ENCODE measurements around the gene WSCD1.

Gene WSCD1

GRCh38 chr17:6097005-6097279 lies 26.8 kb downstream of the WSCD1 start:
- no peak overlapping the region for H3K27ac ChIP-seq
- DNase-seq (ENCODE audit: low spot score): no peak
- TF ChIP-seq CTCF (IDR thresholded peaks at IDR 0.05): no peak
- no peak overlapping the region for H3K4me3 ChIP-seq

- no peak for TF ChIP-seq CTCF (IDR thresholded peaks at IDR 0.05)
- no peak for DNase-seq (ENCODE audit: low spot score)
- Histone ChIP-seq H3K4me3 (no peak overlapping the region), H3K27ac (peak overlapping the region in 1 of 2 donors; percentile 41)
These were observed 28.1 kb downstream of the WSCD1 start for GRCh38 chr17:6098050-6098822.

GRCh38 chr17:6098823-6099180 lies 28.6 kb downstream of the WSCD1 start:
- Histone ChIP-seq H3K27ac (peak overlapping the region in 1 of 2 donors; percentile 22), H3K4me3 (no peak overlapping the region)
- DNase-seq (ENCODE audit: low spot score): no peak
- no peak for TF ChIP-seq CTCF (IDR thresholded peaks at IDR 0.05)

GRCh38 chr17:6099492-6099891 lies 29.3 kb downstream of the WSCD1 start:
- H3K4me3 ChIP-seq: no peak overlapping the region
- no peak for TF ChIP-seq CTCF (IDR thresholded peaks at IDR 0.05)
- H3K27ac ChIP-seq: no peak overlapping the region
- no peak for DNase-seq (ENCODE audit: low spot score)

GRCh38 chr17:6100146-6100545 lies 30.0 kb downstream of the WSCD1 start:
- H3K27ac ChIP-seq: no peak overlapping the region
- no peak overlapping the region for H3K4me3 ChIP-seq
- no peak for DNase-seq (ENCODE audit: low spot score)
- no peak for TF ChIP-seq CTCF (IDR thresholded peaks at IDR 0.05)

- TF ChIP-seq CTCF (IDR thresholded peaks at IDR 0.05): no peak
- Histone ChIP-seq H3K27ac (no peak overlapping the region), H3K4me3 (no peak overlapping the region)
- DNase-seq (ENCODE audit: low spot score): no peak
These were observed 30.8 kb downstream of the WSCD1 start for GRCh38 chr17:6100891-6101500.

DNA sequence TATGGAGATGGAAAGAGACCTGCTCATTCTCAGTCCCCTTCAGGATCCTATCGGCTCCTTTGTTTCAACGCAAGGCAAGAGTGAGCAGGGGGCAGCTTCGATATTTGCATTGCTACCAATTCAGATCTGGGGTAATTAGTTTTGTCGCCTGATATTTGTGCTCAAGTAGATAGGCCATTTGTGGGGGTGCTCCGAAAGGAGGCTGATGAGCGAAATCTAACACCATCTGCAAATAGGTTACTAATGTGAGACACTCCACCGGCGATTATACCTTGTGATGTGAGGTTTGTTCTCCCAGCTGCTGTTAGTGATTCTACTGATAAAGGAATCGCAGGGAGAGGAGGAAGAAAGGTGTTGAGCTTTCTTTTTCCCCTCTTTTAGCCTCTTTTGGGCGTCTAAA lies 31.5 kb downstream of the WSCD1 start:
- H3K4me3 ChIP-seq: no peak overlapping the region
- H3K27ac ChIP-seq: no peak overlapping the region
- DNase-seq (ENCODE audit: low spot score): no peak
- TF ChIP-seq CTCF (IDR thresholded peaks at IDR 0.05): no peak
